ENCODE measurements around the gene CSNK2A1.
"Not testable (repeated sequence)": the region's sequence is repeated elsewhere in the genome, so short reads cannot be mapped to it uniquely, and the experiment has no call there.

Gene CSNK2A1

GRCh38 chr20:454951-455350, 88.6 kb downstream of the CSNK2A1 start:
- no peak for DNase-seq (ENCODE audit: low spot score)

- DNase-seq (ENCODE audit: low spot score), result not testable (repeated sequence)
Measured at GRCh38 chr20:452021-452420, 91.6 kb downstream of the CSNK2A1 start.

- DNase-seq (ENCODE audit: low spot score), result no peak
Measured at GRCh38 chr20:445514-446336, 97.9 kb downstream of the CSNK2A1 start.

- DNase-seq (ENCODE audit: low spot score), result no peak
Measured at GRCh38 chr20:444862-445426, 98.6 kb downstream of the CSNK2A1 start.

- DNase-seq (ENCODE audit: low spot score), result no peak
Measured at GRCh38 chr20:444117-444516, 99.5 kb downstream of the CSNK2A1 start.

- DNase-seq (ENCODE audit: low spot score), result no peak
Measured at GRCh38 chr20:443223-443775, 100.3 kb downstream of the CSNK2A1 start.

GRCh38 chr20:440636-441035, 103.0 kb downstream of the CSNK2A1 start:
- no peak for DNase-seq (ENCODE audit: low spot score)

- no peak for DNase-seq (ENCODE audit: low spot score)
Measured at GRCh38 chr20:440148-440547, 103.4 kb downstream of the CSNK2A1 start.

GRCh38 chr20:438571-439469, 104.8 kb downstream of the CSNK2A1 start:
- peak; percentile 72 for DNase-seq (ENCODE audit: low spot score)

- no peak for DNase-seq (ENCODE audit: low spot score)
Measured at GRCh38 chr20:437787-438486, 105.7 kb downstream of the CSNK2A1 start.

- DNase-seq (ENCODE audit: low spot score), result no peak
Measured at GRCh38 chr20:436476-436875, 107.1 kb downstream of the CSNK2A1 start.

GRCh38 chr20:435558-435957, 108.0 kb downstream of the CSNK2A1 start:
- DNase-seq (ENCODE audit: low spot score), result no peak

GRCh38 chr20:434661-435419, 108.8 kb downstream of the CSNK2A1 start:
- DNase-seq (ENCODE audit: low spot score), result no peak

- no peak for DNase-seq (ENCODE audit: low spot score)
Measured at GRCh38 chr20:434221-434620, 109.4 kb downstream of the CSNK2A1 start.

GRCh38 chr20:433300-433975, 110.2 kb downstream of the CSNK2A1 start:
- DNase-seq (ENCODE audit: low spot score), result peak; percentile 43

- no peak for DNase-seq (ENCODE audit: low spot score)
Measured at GRCh38 chr20:432677-433299, 110.8 kb downstream of the CSNK2A1 start.

GRCh38 chr20:432208-432607, 111.4 kb downstream of the CSNK2A1 start:
- no peak for DNase-seq (ENCODE audit: low spot score)

- DNase-seq (ENCODE audit: low spot score), result peak; percentile 26
Measured at GRCh38 chr20:431012-431904, 112.3 kb downstream of the CSNK2A1 start.

Data from CD4-positive, alpha-beta T cell treated with Interleukin-6 at 100 ng/mL for 8 hours (primary cell).